ENCODE data around the gene GCNA.

GCNA gene

DNA sequence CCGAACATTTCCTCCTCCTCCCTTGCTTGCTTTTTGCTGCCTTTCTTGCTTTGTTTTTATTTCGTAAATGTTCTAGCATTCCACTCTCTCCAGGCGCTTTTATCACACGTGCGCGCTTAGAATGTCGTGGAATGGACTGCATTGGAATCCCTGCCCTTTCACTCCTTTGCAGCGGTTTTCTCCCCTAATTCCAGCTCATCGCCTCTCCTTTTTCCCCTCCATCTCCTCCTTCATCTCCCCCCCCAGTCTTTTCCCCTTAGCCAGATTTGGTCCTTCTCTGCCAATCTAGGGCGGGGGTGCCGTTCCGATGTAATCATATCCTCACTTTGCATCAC, 44.8 kb upstream of the GCNA start:
- peak overlapping the region; percentile 71 for H2AFZ ChIP-seq (ENCODE audit: low read depth, low read length)
- ATAC-seq (ENCODE audit: insufficient read depth, low read depth), result no peak

DNA sequence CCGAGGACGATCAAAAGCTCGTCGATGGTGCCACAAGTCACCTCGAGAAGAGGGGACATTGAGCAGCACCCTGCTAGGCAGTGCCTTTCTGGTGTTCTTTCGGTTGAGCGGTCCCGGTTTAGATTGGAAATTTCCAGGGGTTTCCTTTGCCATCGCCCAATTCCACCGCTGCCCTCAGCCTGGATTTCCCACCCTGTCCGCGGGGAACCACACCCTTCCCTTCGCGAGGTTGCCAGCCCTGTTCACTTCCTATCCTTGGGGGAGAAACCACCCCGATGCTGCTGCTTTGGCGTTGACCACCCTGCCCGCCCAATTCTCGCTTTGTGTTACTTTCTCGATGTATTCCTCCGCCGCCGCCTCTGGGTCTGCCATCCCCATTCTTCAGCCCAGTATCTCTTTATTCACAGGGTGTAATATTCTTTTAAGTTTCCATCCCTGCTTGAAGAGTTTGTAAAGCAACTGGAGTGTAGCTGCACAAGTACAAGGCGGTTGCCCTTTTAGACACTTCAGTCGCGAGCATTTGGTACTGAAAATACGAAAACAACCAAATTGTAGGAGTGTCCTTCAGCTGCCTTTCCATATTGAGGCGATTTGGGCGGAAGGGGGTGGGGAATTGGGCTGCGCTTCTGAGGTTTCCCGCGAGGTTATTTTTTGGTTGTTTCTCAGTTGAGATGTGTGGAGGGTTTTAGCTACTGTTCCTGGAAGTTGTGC, 44.2 kb upstream of the GCNA start:
- peak overlapping the region; percentile 71; the same call in 1 of the 2 replicates for H2AFZ ChIP-seq (ENCODE audit: low read depth, low read length)
- ATAC-seq (ENCODE audit: insufficient read depth, low read depth) (peak; percentile 36), DNase-seq (peak; percentile 68)
- TF ChIP-seq, protein P1, sequence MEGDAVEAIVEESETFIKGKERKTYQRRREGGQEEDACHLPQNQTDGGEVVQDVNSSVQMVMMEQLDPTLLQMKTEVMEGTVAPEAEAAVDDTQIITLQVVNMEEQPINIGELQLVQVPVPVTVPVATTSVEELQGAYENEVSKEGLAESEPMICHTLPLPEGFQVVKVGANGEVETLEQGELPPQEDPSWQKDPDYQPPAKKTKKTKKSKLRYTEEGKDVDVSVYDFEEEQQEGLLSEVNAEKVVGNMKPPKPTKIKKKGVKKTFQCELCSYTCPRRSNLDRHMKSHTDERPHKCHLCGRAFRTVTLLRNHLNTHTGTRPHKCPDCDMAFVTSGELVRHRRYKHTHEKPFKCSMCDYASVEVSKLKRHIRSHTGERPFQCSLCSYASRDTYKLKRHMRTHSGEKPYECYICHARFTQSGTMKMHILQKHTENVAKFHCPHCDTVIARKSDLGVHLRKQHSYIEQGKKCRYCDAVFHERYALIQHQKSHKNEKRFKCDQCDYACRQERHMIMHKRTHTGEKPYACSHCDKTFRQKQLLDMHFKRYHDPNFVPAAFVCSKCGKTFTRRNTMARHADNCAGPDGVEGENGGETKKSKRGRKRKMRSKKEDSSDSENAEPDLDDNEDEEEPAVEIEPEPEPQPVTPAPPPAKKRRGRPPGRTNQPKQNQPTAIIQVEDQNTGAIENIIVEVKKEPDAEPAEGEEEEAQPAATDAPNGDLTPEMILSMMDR (IDR thresholded peaks at IDR 0.05; ENCODE audit: borderline replicate concordance, extremely low read depth, low read length, poor library complexity, severe bottlenecking), result no peak
- no peak for TF ChIP-seq EZH2 (IDR thresholded peaks at IDR 0.05; ENCODE audit: borderline replicate concordance, low read depth, low read length, severe bottlenecking)
- no peaks in the 10 kb centered on the region for H3K27me3 ChIP-seq (ENCODE audit: insufficient read depth, low read length, poor library complexity)
- H3K4me2 ChIP-seq (ENCODE audit: insufficient read depth, low read length), result peak overlapping the region; percentile 92
- peaks cover 24% of the 10 kb centered on the region for H3K36me3 ChIP-seq (ENCODE audit: insufficient read depth, low read length)
- H3K4me1 ChIP-seq (ENCODE audit: insufficient read depth, low read length), result peaks cover 53% of the 10 kb centered on the region
- peak overlapping the region; percentile 51 to 70 for H3K4me3 ChIP-seq (ENCODE audit: low read depth in 1 of 2, low read length in 2 of 2)
- peak overlapping the region; percentile 81 for H3K9ac ChIP-seq (ENCODE audit: low read depth, low read length)
- peaks cover 46% of the 10 kb centered on the region for H4K20me1 ChIP-seq (ENCODE audit: insufficient read depth, low read length)
- peak overlapping the region; percentile 98 for H3K27ac ChIP-seq (ENCODE audit: low read length)
- no peaks in the 10 kb centered on the region for H3K9me3 ChIP-seq (ENCODE audit: insufficient read depth, low read length, severe bottlenecking)
- H3K79me2 ChIP-seq (ENCODE audit: insufficient read depth, low read length), result peaks cover 67% of the 10 kb centered on the region

More for the DNA sequence above, 44.8 kb upstream of the GCNA start:
- TF ChIP-seq, protein P1 (IDR thresholded peaks at IDR 0.05; ENCODE audit: borderline replicate concordance, extremely low read depth, low read length, poor library complexity, severe bottlenecking), result no peak
- no peak for TF ChIP-seq EZH2 (IDR thresholded peaks at IDR 0.05; ENCODE audit: borderline replicate concordance, low read depth, low read length, severe bottlenecking)
- peaks cover 48% of the 10 kb centered on the region for H3K4me1 ChIP-seq (ENCODE audit: insufficient read depth, low read length)
- peaks cover 18% of the 10 kb centered on the region for H3K36me3 ChIP-seq (ENCODE audit: insufficient read depth, low read length)
- no peaks in the 10 kb centered on the region for H3K9me3 ChIP-seq (ENCODE audit: insufficient read depth, low read length, severe bottlenecking)
- peaks cover 42% of the 10 kb centered on the region for H4K20me1 ChIP-seq (ENCODE audit: insufficient read depth, low read length)
- peak overlapping the region; percentile 92 for H3K4me2 ChIP-seq (ENCODE audit: insufficient read depth, low read length)
- H3K9ac ChIP-seq (ENCODE audit: low read depth, low read length), result peak overlapping the region; percentile 81
- no peak for DNase-seq
- H3K4me3 ChIP-seq (ENCODE audit: low read depth in 1 of 2, low read length in 2 of 2), result peak overlapping the region; percentile 51 to 70; a peak in 3 of 4 replicates
- no peaks in the 10 kb centered on the region for H3K27me3 ChIP-seq (ENCODE audit: insufficient read depth, low read length, poor library complexity)
- peak overlapping the region; percentile 98 for H3K27ac ChIP-seq (ENCODE audit: low read length)
- H3K79me2 ChIP-seq (ENCODE audit: insufficient read depth, low read length), result peaks cover 62% of the 10 kb centered on the region

DNA sequence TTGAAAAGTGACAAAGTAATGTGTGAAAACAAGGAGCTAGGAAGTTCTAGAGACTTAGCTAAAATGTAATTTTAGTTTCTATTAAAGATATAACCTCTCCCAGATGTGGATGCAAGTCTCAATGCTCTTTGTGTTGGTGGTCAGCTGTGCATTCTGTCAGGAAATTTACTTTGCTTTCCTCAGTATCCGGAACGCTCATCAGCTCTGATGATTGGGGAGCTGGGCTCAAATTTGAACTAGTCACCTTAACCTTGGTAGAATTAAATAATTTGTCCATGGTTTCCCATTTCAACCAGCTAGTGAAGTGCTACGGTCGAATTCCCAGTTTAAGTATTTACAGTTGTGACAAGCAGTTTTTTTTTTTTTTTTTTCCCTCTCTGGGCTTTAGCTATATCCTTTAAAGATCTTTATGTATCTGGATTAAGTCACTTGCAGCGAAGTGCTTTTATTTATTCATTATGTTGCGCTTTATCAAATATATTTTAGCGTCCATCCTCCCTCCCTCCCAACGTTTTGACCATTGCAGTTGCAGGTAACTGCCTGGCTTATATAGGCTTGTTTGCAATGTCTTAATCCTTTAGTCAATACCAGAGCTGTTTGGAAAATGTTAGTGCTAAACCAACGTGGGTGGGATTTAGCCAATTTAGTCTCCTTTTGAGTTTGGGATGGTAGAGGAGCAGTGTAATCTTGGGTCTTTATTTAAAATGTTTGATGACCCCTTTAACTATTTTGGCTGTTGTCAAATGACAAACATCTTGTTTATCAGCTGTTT, 43.3 kb upstream of the GCNA start:
- Histone ChIP-seq H3K4me2 (ENCODE audit: insufficient read depth, low read length) (peak overlapping the region; percentile 92), H3K36me3 (ENCODE audit: insufficient read depth, low read length) (peaks cover 33% of the 10 kb centered on the region), H3K27me3 (ENCODE audit: insufficient read depth, low read length, poor library complexity) (no peaks in the 10 kb centered on the region), H3K9ac (ENCODE audit: low read depth, low read length) (peak overlapping the region; percentile 81), H3K4me3 (ENCODE audit: low read depth in 1 of 2, low read length in 2 of 2) (peak overlapping the region; percentile 51 to 70), H4K20me1 (ENCODE audit: insufficient read depth, low read length) (peaks cover 54% of the 10 kb centered on the region), H2AFZ (ENCODE audit: low read depth, low read length) (no peak overlapping the region), H3K9me3 (ENCODE audit: insufficient read depth, low read length, severe bottlenecking) (no peaks in the 10 kb centered on the region), H3K27ac (ENCODE audit: low read length) (peak overlapping the region; percentile 98), H3K79me2 (ENCODE audit: insufficient read depth, low read length) (peaks cover 77% of the 10 kb centered on the region), H3K4me1 (ENCODE audit: insufficient read depth, low read length) (peaks cover 63% of the 10 kb centered on the region)
- DNase-seq, result no peak
- no peak for ATAC-seq (ENCODE audit: insufficient read depth, low read depth)
- TF ChIP-seq EZH2 (IDR thresholded peaks at IDR 0.05; ENCODE audit: borderline replicate concordance, low read depth, low read length, severe bottlenecking), result no peak
- TF ChIP-seq, protein P1 (IDR thresholded peaks at IDR 0.05; ENCODE audit: borderline replicate concordance, extremely low read depth, low read length, poor library complexity, severe bottlenecking), result no peak
